Endodermal cell (in vitro differentiated cells): ENCODE results near the gene PARVA. TPM values are rescaled to one million over a fixed set of nuclear protein-coding genes. Genes with fewer than 3 reads are reported as not detected.

ENCODE experiments used
- DNase-seq: peaks from one replicate; pipeline ENCODE4 v3.0.0-alpha.2; 2017
- H3K27ac ChIP-seq: 2 replicates; pipeline ENCODE4 v1.5.1; 2013; ENCODE audit warnings: mild to moderate bottlenecking, low read depth, low read length, moderate library complexity
- H3K27me3 ChIP-seq: 2 replicates; pipeline ENCODE4 v1.6.1; 2013; ENCODE audit warnings: mild to moderate bottlenecking, low read length, moderate library complexity; ENCODE audit not compliant: insufficient read depth, control insufficient read depth, poor library complexity, severe bottlenecking
- H3K36me3 ChIP-seq: 2 replicates; pipeline ENCODE4 v1.7.0; 2013; ENCODE audit warnings: mild to moderate bottlenecking, low read length, moderate library complexity; ENCODE audit not compliant: control insufficient read depth, insufficient read depth
- H3K4me1 ChIP-seq: one replicate; pipeline ENCODE4 v1.7.0; 2013; ENCODE audit warnings: low read length; ENCODE audit not compliant: control insufficient read depth, insufficient read depth
- H3K4me3 ChIP-seq: 2 replicates; pipeline ENCODE4 v1.5.1; 2013; ENCODE audit warnings: mild to moderate bottlenecking, low read length, moderate library complexity
- H3K9ac ChIP-seq: 2 replicates; pipeline ENCODE4 v1.6.1; 2013; ENCODE audit warnings: mild to moderate bottlenecking, low read length, moderate library complexity; ENCODE audit not compliant: poor library complexity, severe bottlenecking; ENCODE audit errors: extremely low read depth
- H3K9me3 ChIP-seq: 2 replicates; pipeline ENCODE4 v1.6.1; 2013; ENCODE audit warnings: mild to moderate bottlenecking, low read length, moderate library complexity; ENCODE audit not compliant: control insufficient read depth
- H3K27ac Mint-ChIP-seq: 2 replicates; pipeline ENCODE4 v1.8.0; 2020; ENCODE audit warnings: mixed read lengths
- H3K27me3 Mint-ChIP-seq: 2 replicates; pipeline ENCODE4 v1.8.0; 2021; ENCODE audit warnings: mild to moderate bottlenecking, mixed read lengths; ENCODE audit not compliant: insufficient read depth
- H3K36me3 Mint-ChIP-seq: 2 replicates; pipeline ENCODE4 v1.8.0; 2020; ENCODE audit warnings: low read depth, mixed read lengths
- H3K4me1 Mint-ChIP-seq: 2 replicates; pipeline ENCODE4 v1.8.0; 2020; ENCODE audit warnings: mixed read lengths
- H3K4me3 Mint-ChIP-seq: 2 replicates; pipeline ENCODE4 v1.8.0; 2020; ENCODE audit warnings: mild to moderate bottlenecking, moderate library complexity, mixed read lengths
- H3K9me3 Mint-ChIP-seq: 2 replicates; pipeline ENCODE4 v1.8.0; 2020; ENCODE audit warnings: mild to moderate bottlenecking, mixed read lengths
- CTCF ChIP-seq: fragments of 200-600 bp; sonication (generic); conservative IDR thresholded peaks from 2 replicates; pipeline ENCODE4 v1.5.0; 2021; ENCODE audit warnings: antibody characterized with exemption, mild to moderate bottlenecking
- whole genome bisulfite sequencing, 2 experiments: methylation state at CpG; one replicate each; pipeline versions ENCODE4 v1.1.5 to v1.1.7; 2013; ENCODE audit warnings: missing lambda C conversion rate in 2 of 2, mixed read lengths in 1 of 2; ENCODE audit not compliant: insufficient coverage in 1 of 2, insufficient read length in 1 of 2; 5-methylcytosine and 5-hydroxymethylcytosine counted together
- total RNA-seq, 2 donors: library from RNA; stranded (reverse); fragmentation: NEBNext Ultra II Directional in 1 of 2; extraction: Animal tissue kit (Norgen Biotek cat#: 25700) in 1 of 2; gene quantifications; 2 replicates in 1 of 2; 3 replicates in 1 of 2; pipeline ENCODE4 v1.2.1, GENCODE V29; 2021

Gene PARVA
- total RNA-seq, 2 donors from 2014 or later = 27.3 to 37.3 TPM

GRCh38 chr11:12581923-12582322, 204.6 kb downstream of the PARVA start:
- peaks cover 10% of the 10 kb centered on the region for H3K4me1 Mint-ChIP-seq

More at GRCh38 chr11:12581923-12582322, 204.6 kb downstream of the PARVA start:
- no peak overlapping the region for H3K9ac ChIP-seq
- H3K36me3 ChIP-seq = no peaks in the 10 kb centered on the region
- TF ChIP-seq CTCF = no peak
- H3K4me3 ChIP-seq = no peak overlapping the region
- no peak overlapping the region for H3K27ac Mint-ChIP-seq
- peaks cover 12% of the 10 kb centered on the region for H3K27me3 ChIP-seq
- no peak overlapping the region for H3K4me3 Mint-ChIP-seq
- no peaks in the 10 kb centered on the region for H3K9me3 ChIP-seq
- no peak overlapping the region for H3K27ac ChIP-seq
- H3K36me3 Mint-ChIP-seq = no peaks in the 10 kb centered on the region
- H3K27me3 Mint-ChIP-seq = peaks cover 7% of the 10 kb centered on the region
- 60% methylated on average over 1 of the region's 1 CpG; no CpG with 5 or more reads in 1 of the 2 experiments for WGBS, 2 experiments
- no peaks in the 10 kb centered on the region for H3K4me1 ChIP-seq
- DNase-seq = peak; percentile 58
- no peaks in the 10 kb centered on the region for H3K9me3 Mint-ChIP-seq
